T follicular helper cell (primary cell): Measurements from ENCODE around the gene EYA2.

Experiments used
- DNase-seq: peaks from one replicate; pipeline ENCODE4 v3.0.0-alpha.2; 2020; ENCODE audit warnings: low read depth

The EYA2 gene

DNA sequence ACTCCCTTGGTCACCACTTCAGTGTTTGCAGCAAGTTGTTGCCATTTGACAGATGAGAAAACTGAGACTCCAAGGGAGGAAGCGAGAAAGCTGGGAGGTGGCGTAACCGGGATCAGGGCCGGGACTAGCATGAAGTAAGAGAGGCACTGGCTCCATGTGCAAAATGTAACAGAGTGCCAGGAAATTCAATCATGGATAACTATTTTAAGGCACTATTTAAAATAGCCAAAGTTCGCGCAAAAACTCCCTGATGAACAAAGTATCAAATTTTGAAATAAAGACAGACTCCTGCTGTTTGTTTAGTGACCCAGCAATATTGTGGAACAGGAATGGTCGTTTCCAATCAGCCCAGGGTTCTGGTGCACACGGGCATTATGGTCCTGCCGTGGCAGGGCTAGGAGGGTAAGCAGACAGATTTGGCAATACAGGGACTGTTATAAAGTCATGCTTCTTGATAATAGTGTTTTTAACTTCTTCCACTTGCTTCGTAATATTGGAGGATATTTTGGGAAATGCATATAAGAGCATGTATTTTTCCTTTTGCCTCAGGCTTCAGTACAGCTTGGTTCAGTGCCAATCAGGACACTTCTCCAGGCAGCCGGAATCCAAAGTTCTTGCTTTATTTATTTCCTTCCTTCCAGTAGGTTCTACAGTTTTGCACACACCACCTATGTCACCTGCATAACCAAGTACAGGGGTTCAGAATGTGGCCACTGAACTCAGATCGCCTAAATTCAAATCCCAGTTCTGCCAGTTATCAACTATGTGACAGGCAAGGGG lies 141.6 kb downstream of the EYA2 start:
- no peak for DNase-seq

DNA sequence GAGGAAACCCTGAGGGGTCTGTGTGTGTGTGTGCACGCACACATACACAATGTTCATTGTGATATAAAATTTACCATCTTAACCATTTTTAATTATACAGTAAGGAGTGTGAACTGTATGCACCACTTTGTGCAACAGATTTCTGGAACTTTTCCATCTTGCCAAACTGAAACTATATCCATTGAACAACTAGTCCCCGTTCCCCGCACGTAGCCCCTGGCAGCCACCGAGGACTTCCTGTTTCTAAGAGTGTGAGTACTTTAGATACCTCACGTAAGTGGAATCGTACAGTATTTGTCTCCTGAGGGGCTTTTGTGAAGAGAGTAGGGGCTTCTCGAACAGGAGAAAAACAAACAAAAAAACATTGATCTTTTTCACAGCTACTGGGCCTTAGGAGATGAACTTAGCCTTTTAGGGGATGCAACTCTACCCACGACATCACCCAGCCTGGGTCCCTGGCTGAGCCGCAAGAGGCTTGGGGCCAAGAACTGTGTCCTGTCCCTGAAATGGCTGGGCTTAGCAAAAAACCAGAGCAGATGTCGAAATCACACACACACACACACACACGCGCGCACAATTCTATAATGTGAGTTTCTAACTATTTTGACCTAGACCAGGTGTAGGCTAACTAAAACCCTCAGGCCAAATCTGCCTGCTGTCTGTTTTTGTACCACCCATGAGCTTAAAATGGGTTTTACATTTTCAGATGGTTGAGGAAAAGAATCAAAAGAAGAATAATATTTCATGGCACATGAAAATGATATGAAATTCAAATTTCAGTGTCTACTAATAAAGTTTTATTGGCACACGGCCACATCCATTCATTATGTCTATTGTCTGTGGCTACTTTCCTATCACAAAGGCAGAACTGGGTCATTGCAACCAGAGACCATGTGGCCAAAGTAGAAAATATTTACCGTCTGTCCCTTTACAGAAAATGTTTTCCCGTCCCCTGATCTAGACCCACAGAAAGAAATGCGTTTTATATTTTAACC lies 144.2 kb downstream of the EYA2 start:
- no peak for DNase-seq

DNA sequence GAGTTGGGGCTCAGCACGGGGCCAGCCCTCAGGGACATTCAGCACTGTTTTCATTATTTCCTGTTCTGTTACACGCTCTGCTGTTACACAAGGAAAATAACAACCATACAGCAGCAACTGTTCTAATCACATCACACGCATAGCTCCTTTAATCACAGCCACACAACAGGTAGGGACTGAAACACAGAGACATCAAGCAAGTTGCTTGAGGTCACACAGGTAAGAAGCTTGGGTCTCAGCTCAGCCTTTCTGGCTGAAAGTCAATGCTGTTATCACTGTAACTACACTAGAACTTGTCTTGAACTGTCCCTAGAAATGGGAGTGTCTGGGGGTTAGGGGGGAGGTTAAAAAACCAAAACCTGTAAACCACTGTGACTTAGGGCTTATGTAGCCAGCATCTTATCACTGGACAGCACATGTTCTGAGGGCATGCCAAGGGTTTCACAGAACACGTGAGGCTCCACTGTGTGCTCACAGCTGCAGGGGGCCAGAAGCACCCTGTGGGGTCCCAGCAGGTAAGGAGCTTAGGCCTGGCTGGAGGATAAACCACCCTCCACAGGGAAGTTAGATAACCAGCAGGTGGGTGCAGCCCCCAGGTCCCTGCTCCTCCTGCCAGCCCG lies 146.0 kb downstream of the EYA2 start:
- no peak for DNase-seq

DNA sequence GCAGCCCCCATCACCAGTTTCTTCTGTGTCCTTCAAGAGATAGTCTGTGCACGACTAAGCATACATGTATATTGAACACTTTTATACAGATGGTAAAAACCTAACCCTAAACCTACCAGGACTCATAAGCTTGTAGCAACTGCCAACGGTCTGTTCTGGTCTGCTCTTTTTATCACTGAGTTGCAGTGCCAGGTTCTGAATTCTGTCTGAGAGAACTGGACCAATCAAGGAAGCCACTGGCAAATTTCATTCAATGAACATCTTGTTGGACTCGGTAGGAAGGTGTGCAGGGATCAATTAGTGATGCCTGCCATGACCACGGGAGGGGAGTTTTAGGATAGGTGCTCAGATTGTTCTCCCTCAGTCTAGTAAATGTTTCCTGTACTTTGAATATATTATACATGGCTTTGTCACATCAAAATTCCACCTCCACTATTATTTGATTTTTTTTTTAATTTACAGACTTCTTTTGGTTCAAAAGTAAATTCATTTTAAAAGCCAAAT lies 146.8 kb downstream of the EYA2 start:
- no peak for DNase-seq

DNA sequence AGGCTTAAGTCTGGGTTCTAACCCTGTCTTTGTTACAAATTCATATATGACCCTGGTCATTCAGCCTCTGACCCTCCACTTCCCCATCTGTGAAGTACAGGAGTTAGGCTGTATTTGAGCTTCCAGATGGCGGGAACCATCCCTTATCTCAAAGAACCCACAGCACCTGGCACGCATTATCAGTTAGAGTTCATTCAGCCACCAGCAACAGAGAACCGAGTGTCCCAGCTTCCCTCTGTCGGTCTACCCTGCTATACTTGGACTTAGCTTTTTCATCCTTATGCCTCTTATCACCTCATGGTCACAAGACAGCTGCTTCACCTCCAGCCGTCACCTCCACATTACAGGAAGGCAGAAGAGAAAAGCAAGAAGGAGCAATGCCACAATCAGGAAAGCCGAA lies 147.8 kb downstream of the EYA2 start:
- no peak for DNase-seq

DNA sequence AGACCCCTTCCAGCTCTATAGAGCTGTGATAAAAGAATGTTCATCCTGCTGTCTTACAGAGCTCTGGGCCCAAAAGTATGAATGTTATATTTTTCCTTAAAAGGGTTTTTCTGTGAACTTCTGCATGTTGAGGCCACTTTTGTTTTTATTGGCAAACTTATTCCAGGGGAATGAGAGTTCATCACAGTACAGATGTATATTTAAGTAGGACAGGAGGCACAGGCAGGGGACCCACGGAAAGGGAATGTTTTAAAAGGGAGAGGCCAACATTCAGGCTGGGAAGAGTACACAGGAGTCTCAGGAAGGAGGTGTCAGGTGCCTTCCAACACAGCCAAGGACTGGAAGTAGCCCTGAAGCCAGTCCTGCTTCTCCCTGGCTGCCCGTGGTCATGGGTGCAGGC lies 148.4 kb downstream of the EYA2 start:
- no peak for DNase-seq

DNA sequence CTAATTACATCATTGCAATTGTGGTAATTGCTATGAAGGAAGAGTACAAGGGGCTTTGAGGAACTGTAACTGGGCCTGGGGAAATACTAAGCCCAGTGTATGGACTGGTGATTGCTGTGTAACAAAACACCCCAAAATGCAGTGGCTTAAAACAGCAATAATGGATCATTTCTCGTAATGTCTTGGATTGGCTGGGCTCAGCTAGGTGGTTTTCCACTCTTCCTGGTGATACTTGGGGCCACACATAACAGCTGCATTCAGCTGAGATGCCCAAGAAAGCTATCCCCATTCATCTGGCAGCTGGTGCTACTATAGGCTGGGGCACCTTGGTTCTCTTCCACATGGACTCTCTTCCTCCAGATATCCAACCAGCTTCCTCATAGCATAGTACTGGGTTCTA lies 150.3 kb downstream of the EYA2 start:
- DNase-seq: no peak

DNA sequence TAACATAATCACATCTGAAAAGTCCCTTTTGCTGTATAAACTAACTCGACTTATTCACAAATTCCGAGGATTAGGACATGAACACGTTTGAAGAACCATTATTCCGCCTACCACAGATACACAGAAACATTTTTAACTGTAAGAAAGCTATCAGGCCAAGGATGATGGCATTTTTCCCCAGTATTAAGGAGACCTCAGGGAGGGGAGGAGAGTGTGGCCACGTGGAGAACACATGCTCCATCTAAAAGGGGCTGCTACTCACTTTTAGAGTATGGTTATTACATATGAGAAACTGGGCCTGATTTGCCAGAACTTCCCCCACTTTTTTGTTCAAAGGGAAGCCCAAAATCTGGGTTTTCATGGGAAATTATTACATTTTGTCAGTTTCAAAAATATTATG lies 153.4 kb downstream of the EYA2 start:
- no peak for DNase-seq

DNA sequence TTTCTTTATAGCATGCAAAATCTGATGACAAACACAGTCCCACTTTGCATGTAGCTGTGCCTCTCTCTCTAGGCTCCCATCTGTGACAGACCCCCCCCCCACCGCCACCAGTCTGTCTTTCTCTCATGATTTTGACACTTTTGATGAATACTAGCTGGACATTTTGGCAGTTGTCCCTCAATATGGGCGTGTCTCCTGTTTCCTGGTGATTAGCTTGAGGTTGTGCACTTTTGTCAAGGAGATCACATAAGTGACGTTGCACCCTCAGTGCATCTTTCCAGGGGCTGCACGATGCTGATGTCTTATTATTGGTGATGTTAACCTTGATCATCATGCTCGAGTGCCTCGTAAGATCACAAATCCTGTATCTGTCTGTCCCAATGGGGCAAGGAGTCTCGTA lies 155.1 kb downstream of the EYA2 start:
- no peak for DNase-seq

DNA sequence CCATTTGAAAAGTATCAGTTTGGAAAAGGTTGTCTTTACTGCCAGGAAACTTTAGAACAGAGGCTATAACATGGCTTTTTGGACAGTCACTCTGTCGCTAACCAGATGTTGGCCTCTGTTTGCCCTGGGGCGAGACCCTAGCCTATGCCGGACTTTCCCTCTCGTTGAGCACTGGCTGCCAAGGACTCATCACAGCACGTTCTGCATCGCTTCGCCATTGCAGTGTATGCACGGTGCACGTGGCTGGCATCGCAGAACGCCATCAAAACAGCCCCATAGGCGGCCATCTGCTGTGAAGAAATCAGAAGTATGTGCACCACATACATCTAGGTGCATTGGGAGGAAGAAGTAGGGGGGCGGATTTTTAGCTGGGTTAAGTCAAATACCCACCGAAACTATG lies 156.4 kb downstream of the EYA2 start:
- no peak for DNase-seq

DNA sequence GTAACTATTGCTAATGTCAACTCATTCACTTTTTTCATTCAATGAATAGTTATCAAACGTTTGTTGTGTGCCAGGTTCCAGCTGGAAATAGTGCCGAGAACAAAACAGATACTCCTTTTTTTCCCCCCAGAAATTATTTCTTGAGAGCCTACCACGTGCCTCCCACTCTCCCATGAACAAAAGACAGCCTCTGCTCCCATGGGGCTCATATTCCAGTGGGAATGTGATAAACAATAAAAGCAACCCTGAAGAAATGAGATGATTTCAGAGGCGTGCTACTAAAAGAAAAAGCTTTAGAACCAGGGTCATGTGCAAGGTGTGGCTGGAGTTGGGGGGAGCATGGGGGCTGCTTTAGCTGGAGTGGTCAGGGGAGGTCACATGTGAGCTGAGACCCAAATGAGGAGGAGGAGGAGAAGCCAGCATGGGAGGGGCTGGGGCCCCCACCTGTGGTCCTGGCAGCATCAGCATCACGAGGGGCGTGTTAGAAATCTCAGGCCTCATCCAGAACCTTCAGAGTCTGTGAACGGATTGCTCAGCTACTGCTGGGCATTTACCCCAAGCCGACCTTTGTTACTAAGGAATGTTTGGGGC lies 157.4 kb downstream of the EYA2 start:
- no peak for DNase-seq

DNA sequence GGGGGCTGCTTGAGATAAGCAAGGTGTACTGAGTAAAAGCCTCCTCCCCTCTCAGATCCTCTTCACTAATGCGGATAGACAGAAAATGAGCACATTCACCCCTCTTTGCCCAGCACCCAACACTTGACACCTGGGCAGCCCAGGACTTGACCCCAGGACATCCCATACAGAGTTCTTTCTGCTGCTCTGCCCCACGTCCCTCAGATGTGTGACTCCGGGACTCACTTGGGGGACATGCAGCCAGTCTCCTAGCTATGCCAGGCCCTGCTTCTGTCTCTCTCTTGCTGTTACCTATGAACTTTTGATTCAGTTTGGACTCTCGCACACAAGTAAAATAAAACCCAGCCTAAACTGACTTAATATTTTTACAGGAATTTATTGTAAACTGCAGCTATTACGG lies 159.9 kb downstream of the EYA2 start:
- DNase-seq: no peak

DNA sequence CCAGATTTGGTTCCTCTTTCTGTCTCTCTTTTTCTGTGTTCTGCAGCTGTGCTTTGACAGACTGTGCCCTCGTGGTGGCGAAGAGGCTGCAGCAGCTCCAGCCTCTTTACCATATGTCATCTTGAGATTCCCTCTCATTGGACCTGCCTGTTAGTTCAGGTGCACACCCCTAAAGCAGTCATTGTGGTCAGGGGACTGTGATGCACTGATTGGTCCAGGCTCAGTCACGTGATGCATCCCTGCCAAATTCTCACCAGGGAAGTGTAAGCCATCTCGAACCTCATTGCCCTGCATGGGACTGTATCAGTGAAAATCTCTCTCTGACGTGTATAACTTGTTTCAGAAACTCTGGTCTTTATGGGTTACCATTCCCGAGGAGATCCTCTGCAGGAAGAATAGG lies 160.3 kb downstream of the EYA2 start:
- no peak for DNase-seq

DNA sequence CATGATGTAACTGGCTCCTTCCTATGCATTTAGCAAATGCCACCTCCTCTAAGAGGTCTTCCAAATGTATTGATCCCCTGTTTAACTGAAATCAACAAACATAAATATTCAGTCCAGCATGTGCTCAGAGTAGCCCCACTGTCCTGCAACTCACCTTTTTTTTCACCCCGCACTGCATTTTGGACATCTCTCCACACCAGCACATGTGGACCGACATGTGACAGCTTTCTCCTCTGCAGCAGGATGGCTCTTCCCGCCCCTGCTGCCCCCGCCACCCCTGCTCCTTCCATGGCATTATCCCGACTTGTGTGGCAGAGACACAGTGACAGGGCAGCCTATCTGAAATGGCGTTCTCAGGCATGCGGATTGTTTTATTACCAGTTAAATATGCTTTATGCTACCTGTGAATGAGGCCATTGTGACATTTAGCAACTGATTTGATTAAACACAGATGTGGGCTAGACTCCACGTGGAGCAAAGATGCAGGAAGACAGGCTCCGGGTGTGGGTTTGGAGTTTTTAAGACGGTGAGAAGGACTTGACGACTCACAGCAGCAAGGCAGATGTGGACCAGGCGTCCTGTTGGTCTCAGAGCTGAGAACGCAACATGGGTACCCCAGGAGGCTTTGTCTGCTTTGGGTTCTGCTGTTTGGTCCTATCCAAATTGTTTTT lies 161.2 kb downstream of the EYA2 start:
- no peak for DNase-seq

DNA sequence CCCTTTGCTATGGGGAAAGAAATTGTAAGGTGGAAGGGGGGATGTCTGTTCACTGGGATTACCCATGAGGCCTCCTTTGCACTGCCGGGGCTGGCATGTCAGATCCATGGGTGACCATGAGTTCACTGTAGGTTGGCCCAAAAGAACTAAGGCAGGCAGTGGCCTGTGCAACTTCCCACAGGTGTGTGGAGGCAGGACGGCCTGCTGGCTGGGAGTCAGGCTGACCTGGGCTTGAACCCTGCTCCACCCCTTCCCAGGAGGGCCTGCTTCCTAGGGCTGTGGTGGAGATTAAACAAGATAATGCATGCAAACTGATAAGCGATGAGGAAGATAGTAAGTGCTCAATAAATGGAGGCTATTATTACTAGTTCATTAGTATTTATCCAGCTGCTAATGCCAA lies 163.0 kb downstream of the EYA2 start:
- no peak for DNase-seq

DNA sequence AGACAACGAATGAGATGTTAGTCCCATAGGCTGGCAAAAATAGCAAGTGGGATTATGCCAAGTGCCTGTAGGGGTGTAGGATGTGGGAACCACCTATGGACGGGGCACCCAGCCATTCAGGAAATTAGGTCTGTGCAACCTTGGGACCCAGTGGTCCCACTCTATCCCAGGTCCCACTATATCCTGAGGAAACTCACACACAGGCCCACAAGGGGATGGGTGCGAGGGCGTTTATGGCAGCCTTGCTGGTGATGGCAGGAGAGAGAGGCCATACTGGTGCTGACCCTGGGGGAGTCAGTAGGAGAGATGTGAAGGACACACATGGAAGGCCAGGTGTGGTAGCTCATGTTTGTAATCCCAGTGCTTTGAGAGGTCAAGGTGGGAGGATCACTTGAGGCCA lies 163.6 kb downstream of the EYA2 start:
- no peak for DNase-seq

DNA sequence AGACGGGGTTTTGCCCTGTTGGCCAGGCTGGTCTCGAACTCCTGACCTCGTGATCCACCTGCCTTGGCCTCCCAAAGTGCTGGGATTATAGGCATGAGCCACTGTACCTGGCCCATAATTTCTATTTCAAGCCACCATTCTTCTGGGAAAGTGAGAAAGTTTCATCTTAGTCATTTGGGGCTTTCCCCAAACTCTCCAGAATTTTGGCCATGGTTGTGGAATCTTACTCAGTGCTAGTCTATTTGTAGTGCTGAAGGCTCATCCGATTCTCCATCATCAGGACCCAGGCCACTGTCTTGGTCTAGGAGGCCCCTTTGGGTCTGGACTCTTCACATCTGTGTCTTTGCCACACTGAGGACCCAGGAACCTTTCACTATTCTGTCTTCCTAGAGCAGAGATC lies 164.9 kb downstream of the EYA2 start:
- no peak for DNase-seq

DNA sequence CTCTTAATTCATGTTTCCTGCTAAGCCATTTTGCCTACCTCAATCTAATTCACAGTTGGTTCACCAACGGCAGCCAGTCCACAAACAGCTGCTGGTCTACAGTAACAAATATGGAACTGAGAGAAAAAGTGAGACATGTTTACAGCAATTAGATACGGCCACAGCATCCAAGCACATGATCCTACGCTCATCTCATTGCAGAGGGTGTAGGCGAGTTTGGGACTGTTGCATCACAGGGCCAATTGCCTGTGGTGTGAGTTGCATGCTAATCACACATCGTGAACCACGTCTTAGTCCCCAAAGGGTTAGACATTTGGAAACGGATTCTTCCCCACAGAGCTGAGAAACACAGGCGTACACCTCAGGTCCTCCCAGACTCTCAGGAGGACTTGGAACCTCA lies 166.9 kb downstream of the EYA2 start:
- DNase-seq: no peak

DNA sequence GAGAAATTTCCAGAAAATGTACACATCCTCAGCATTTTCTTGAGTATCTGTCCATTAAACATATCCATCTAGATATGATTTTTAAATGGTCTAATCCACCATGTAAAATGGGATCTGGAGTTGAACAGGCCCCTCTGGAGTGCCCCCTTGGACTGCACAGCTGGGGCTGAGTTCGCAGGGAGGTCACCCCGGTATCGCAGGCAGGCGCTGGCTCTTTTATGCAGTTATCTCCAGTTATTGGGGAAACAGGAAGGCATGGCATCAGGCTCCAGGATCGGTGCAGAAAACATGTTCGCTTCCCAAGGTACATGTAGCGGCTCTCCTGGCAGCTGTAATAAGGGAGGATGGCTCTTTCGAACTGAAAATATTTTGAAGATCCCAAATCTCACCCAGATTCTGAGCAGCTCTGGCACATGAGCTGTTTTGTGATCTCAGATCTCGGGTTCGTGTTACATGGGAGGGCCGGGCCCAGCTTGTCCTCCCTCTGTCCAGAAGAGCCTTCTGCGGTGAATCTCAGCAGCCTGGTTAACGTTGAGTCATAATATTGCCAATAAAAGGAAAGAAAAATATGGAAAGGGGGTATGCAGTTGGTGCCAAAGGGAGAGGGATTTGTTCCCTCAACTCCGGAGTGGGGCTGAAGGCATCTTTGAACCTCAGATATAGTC lies 167.7 kb downstream of the EYA2 start:
- no peak for DNase-seq

DNA sequence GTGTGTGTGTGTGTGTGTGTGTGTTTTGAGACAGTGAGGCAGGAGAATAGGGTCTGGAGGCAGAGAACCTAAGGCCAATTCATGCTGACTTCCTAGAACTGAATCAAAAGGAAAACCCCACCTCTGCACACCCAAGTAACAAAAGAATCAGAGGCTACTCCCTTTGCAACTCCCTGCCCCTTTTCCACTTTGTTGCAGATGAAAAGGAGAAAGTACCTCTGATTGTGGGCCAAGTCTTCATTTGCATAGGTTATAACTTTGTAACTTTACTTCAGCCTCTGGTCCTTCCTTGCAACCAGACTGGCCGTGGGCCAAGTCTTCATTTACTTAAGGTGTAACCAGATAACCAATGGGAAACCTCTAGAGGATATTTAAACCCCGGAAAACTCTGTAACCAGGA lies 168.8 kb downstream of the EYA2 start:
- no peak for DNase-seq

DNA sequence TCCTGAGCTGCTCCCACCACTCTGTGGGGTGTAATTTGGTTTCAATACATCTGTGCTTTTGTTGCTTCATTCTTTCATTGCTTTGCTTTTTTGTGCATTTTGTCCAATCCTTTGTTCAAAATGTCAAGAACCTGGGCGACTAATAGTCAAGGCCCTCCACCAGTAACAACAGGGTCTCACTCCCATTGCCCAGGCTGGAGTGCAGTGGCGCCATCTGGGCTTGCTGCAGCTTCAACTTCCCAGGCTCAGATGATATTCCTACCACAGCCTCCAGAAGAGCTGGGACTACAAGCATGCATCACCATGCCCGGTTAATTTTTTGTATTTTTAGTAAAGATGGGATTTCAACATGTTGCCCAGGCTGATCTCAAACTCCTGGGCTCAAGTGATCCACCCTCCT lies 169.2 kb downstream of the EYA2 start:
- DNase-seq: no peak
